Caco-2 (cell line): ENCODE measurements around the gene KDELR3. TPM values are rescaled to one million over a fixed set of nuclear protein-coding genes. Genes with fewer than 3 reads are reported as not detected.
A peak's percentile ranks its signal among the peaks of the same experiment; 100 is the strongest.

ENCODE experiments used
- BruUV-seq: library from RNA; stranded (reverse); fragments of 400-500 nt; replicated peaks from 2 replicates; lab custom pipeline; 2021; lab: Mats Ljungman, UMichigan
- CTCF ChIA-PET: fragments of 300-600 bp; sonication (Branson Sonifier 250); formaldehyde crosslinking; loops from one replicate; lab custom pipeline; 2022; ENCODE audit warnings: antibody characterized with exemption; lab: Charles Lee
- POLR2A ChIA-PET: fragments of 300-600 bp; sonication (Branson Sonifier 250); formaldehyde crosslinking; loops from one replicate; lab custom pipeline; 2022; ENCODE audit warnings: antibody characterized with exemption; lab: Charles Lee
- DNase-seq, 2 experiments: peaks; one replicate each; pipeline versions ENCODE4 v3.0.0 to v3.0.0-alpha.2; 2020 to 2022
- H3K27me3 ChIP-seq: replicated peaks from 2 replicates; pipeline ENCODE4 v1.6.0; 2011; ENCODE audit warnings: low read length; ENCODE audit not compliant: control insufficient read depth, insufficient read depth
- H3K36me3 ChIP-seq: 2 replicates; pipeline ENCODE4 v1.5.1; 2011; ENCODE audit warnings: low read length; ENCODE audit not compliant: control insufficient read depth, insufficient read depth
- H3K4me1 ChIP-seq: fragments of 250-450 bp; sonication (Bioruptor Pico); 2 replicates; pipeline ENCODE4 v1.5.1; 2020; ENCODE audit warnings: mild to moderate bottlenecking
- H3K4me3 ChIP-seq: 2 replicates; pipeline ENCODE4 v1.5.1; 2011; ENCODE audit warnings: low read depth, mild to moderate bottlenecking, control low read depth, low read length
- H3K9me3 ChIP-seq: fragments of 250-450 bp; sonication (Bioruptor Pico); 2 replicates; pipeline ENCODE4 v1.5.1; 2020; ENCODE audit warnings: mild to moderate bottlenecking, moderate library complexity
- H3K27ac Mint-ChIP-seq: one replicate; pipeline ENCODE4 v1.8.0; 2022; ENCODE audit warnings: mixed read lengths; ENCODE audit not compliant: unreplicated experiment
- H3K27me3 Mint-ChIP-seq: one replicate; pipeline ENCODE4 v1.8.0; 2022; ENCODE audit warnings: mixed read lengths; ENCODE audit not compliant: insufficient read depth, unreplicated experiment
- H3K36me3 Mint-ChIP-seq: one replicate; pipeline ENCODE4 v1.8.0; 2022; ENCODE audit warnings: mild to moderate bottlenecking, mixed read lengths; ENCODE audit not compliant: insufficient read depth, unreplicated experiment
- H3K4me1 Mint-ChIP-seq: one replicate; pipeline ENCODE4 v1.8.0; 2022; ENCODE audit warnings: low read depth, mixed read lengths; ENCODE audit not compliant: unreplicated experiment
- H3K4me3 Mint-ChIP-seq: one replicate; pipeline ENCODE4 v1.8.0; 2022; ENCODE audit warnings: mild to moderate bottlenecking, moderate library complexity, mixed read lengths; ENCODE audit not compliant: unreplicated experiment
- H3K9me3 Mint-ChIP-seq: one replicate; pipeline ENCODE4 v1.8.0; 2022; ENCODE audit warnings: mixed read lengths; ENCODE audit not compliant: unreplicated experiment
- intact Hi-C: fragments of 100-400 bp; cut with micrococcal nuclease; formaldehyde crosslinking; loops from one replicate; pipeline ENCODE4 v1.10.0; 2022; ENCODE audit not compliant: unreplicated experiment
- total RNA-seq: library from RNA; stranded (reverse); gene quantifications from 2 replicates; pipeline ENCODE4 v1.2.3, GENCODE V29; 2022
- TF ChIP-seq, protein P1 (sequence below), 2 experiments: fragments of 200-600 bp in 1 of 2; IDR thresholded peaks; 1 replicate in 1 of 2; 2 replicates in 1 of 2; pipeline versions ENCODE4 v1.5.1 to v1.8.0; 2011 to 2022; ENCODE audit warnings: antibody characterized with exemption in 1 of 2, control low read depth in 1 of 2, inconsistent platforms in 1 of 2, low read depth in 1 of 2, low read length in 1 of 2, mild to moderate bottlenecking in 1 of 2, moderate library complexity in 1 of 2; ENCODE audit not compliant: insufficient read depth in 1 of 2, severe bottlenecking in 1 of 2, unreplicated experiment in 1 of 2

The KDELR3 gene
- total RNA-seq, 1 experiment from 2014 or later, result 13.4 TPM

DNA sequence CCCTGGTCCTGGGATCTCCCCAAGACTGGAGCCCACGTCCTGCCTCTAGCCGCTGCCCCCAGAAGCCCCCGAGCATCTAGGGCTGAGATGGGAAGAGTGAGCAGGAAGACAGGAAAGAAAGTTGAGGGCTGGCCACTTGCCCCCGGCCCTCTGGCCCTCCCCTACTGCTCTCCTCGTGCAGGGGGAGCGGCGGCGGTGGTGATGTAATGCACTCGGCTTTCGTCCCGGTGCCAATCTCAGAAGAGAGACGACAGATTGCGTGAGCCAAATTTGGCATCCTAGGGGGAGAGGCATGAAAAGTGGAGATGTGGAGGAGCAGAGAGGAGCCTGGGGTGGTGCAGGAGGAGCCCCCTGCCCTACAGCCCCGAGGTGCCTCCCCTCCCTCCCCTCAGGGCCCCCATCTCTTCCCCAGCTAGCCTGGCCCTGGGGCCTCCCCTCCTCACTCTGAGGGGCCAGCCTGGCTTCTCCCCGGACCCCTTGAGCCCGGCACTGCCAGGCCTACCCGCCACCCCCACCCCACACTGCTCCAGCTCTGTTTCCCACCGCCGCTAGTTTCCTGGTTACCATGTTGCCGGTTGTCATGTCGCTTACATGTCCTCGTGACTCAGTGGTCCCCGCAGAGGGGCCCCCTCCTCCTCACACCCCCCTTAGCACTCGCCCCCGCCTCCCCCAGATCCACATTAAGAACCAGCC lies 15.4 kb upstream of the KDELR3 start:
- ChIA-PET POLR2A (interaction anchor here (0.6 kb wide), 1 partner anchor 30 kb away, joined by 7 read pairs; no protein-coding TSS in a partner anchor), CTCF (no interaction called here)
- no peak overlapping the region for H3K4me3 Mint-ChIP-seq
- peaks cover 9% of the 10 kb centered on the region for H3K36me3 Mint-ChIP-seq
- H3K4me1 Mint-ChIP-seq, result no peaks in the 10 kb centered on the region
- Histone ChIP-seq H3K4me3 (no peak overlapping the region), H3K4me1 (peaks cover 17% of the 10 kb centered on the region; the same call in 1 of the 2 replicates), H3K27me3 (peaks cover 3% of the 10 kb centered on the region), H3K9me3 (no peaks in the 10 kb centered on the region), H3K36me3 (no peaks in the 10 kb centered on the region)
- H3K27me3 Mint-ChIP-seq, result peaks cover 19% of the 10 kb centered on the region
- no peak for DNase-seq
- no peak overlapping the region for H3K27ac Mint-ChIP-seq
- no TSS peak for BruUV-seq
- H3K9me3 Mint-ChIP-seq, result no peaks in the 10 kb centered on the region
- intact Hi-C loops, result no loop called here
- TF ChIP-seq, protein P1, sequence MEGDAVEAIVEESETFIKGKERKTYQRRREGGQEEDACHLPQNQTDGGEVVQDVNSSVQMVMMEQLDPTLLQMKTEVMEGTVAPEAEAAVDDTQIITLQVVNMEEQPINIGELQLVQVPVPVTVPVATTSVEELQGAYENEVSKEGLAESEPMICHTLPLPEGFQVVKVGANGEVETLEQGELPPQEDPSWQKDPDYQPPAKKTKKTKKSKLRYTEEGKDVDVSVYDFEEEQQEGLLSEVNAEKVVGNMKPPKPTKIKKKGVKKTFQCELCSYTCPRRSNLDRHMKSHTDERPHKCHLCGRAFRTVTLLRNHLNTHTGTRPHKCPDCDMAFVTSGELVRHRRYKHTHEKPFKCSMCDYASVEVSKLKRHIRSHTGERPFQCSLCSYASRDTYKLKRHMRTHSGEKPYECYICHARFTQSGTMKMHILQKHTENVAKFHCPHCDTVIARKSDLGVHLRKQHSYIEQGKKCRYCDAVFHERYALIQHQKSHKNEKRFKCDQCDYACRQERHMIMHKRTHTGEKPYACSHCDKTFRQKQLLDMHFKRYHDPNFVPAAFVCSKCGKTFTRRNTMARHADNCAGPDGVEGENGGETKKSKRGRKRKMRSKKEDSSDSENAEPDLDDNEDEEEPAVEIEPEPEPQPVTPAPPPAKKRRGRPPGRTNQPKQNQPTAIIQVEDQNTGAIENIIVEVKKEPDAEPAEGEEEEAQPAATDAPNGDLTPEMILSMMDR (IDR thresholded peaks at IDR 0.05; ENCODE audit: insufficient read depth in 1 of 2, low read depth in 1 of 2, low read length in 1 of 2, severe bottlenecking in 1 of 2, unreplicated experiment in 1 of 2), result no peak

DNA sequence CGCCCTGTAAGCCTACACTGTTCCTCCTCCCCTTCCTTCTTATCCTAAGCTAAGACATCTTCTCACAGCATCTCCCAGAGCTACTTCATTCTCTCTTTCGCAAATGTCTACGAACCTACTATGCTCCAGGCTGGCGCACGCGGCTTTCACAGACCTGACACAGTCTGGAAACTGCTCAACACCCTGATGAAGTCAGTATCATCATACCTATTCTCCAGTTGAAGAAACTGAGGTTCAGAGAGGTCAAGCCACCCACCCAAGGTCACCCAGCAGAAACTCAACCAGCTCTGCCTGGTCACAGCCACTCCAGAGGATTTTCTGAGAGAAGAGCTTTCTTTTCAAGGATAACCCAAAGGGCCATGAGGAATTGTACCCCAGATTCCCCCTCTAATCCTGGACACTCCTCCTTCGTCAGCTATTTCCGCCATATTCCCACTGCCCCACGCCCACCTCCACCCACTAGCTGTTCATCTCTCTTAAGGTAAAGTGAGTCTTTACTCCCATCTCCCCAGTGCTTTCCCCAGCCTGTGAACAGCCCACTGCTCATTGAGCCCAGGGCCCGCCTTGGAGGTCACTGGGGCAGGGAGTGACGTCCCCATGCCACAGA lies 14.7 kb upstream of the KDELR3 start:
- H3K4me3 ChIP-seq, result no peak overlapping the region
- Mint-ChIP-seq H3K27ac (no peak overlapping the region), H3K4me1 (no peaks in the 10 kb centered on the region), H3K4me3 (no peak overlapping the region), H3K9me3 (no peaks in the 10 kb centered on the region), H3K36me3 (peaks cover 9% of the 10 kb centered on the region), H3K27me3 (peaks cover 19% of the 10 kb centered on the region)
- DNase-seq, result no peak
- H3K4me1 ChIP-seq, result peaks cover 17% of the 10 kb centered on the region; the same call in 1 of the 2 replicates
- ChIA-PET CTCF (no interaction called here), POLR2A (interaction anchor here (0.6 kb wide), 1 partner anchor 31 kb away, joined by 7 read pairs; no protein-coding TSS in a partner anchor)
- H3K36me3 ChIP-seq, result no peaks in the 10 kb centered on the region
- peaks cover 3% of the 10 kb centered on the region for H3K27me3 ChIP-seq
- no TSS peak for BruUV-seq
- intact Hi-C loops, result no loop called here
- TF ChIP-seq, protein P1 (IDR thresholded peaks at IDR 0.05; ENCODE audit: insufficient read depth in 1 of 2, low read depth in 1 of 2, low read length in 1 of 2, severe bottlenecking in 1 of 2, unreplicated experiment in 1 of 2), result no peak
- H3K9me3 ChIP-seq, result no peaks in the 10 kb centered on the region

DNA sequence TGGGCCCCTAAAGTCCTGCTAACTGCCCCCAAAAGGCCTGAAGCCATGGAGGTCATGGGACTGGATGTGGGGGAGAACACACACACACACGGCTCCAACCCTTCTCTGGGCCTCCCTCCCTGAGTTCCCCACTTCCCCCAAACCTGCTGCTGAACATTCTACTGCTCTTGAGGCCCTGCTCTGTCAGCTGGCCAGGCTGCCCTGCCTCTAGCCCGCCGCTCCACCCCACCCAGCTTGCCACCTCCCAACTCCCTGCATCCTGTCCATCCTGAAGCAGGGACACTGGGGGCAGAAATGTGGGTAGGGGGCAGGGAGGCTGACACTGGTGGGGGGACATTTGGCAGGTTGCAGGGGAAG lies 13.9 kb upstream of the KDELR3 start:
- no peaks in the 10 kb centered on the region for H3K36me3 ChIP-seq
- ChIA-PET POLR2A (no interaction called here), CTCF (no interaction called here)
- Mint-ChIP-seq H3K27me3 (peaks cover 19% of the 10 kb centered on the region), H3K4me1 (no peaks in the 10 kb centered on the region), H3K9me3 (no peaks in the 10 kb centered on the region), H3K4me3 (peak overlapping the region; percentile 64), H3K36me3 (peaks cover 9% of the 10 kb centered on the region), H3K27ac (no peak overlapping the region)
- intact Hi-C loops, result no loop called here
- no peaks in the 10 kb centered on the region for H3K9me3 ChIP-seq
- H3K27me3 ChIP-seq, result peaks cover 3% of the 10 kb centered on the region
- H3K4me1 ChIP-seq, result peaks cover 17% of the 10 kb centered on the region; the same call in 1 of the 2 replicates
- no TSS peak for BruUV-seq
- TF ChIP-seq, protein P1 (IDR thresholded peaks at IDR 0.05; ENCODE audit: insufficient read depth in 1 of 2, low read depth in 1 of 2, low read length in 1 of 2, severe bottlenecking in 1 of 2, unreplicated experiment in 1 of 2), result no peak
- DNase-seq, result no peak
- H3K4me3 ChIP-seq, result no peak overlapping the region
